Islet of Langerhans (tissue), 1 donor: Measurements from ENCODE around the gene H6PD.

Experiments
- FAIRE-seq: peaks from one replicate; lab custom pipeline; 2011; peaks lifted over from hg19 to GRCh38; lab: Jason Lieb, UNC

Gene H6PD

GRCh38 chr1:9317591-9318417 lies 83.2 kb downstream of the H6PD start:
- no peak for FAIRE-seq

DNA sequence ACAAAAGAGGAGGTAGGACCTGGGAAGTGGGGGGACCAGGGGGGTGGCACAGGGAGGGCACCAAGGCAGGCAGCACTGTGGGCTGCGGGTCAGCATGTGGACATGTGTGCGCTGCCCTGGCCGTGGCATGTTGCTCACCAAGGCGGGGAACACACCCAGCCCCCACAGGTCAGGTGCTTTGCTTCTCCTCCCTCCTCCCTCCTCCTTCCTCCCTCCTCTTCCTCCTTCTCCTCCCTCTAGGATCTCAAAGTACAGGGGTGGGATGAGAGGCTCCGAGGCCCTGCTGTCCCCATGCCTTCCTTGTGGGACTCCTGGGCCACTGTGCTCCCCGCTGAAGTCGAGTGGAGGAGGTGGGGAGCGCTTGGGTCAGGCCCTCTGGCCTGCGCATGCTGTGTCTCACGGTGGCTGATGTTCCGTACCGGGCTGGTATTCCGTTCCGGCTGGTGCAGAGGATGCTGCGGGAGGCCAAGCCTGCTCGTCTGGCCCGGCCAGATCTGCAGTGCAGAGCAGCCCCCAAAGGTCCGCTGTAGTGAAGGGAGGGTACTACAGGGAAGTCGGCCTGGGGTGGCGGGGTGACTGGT lies 84.7 kb downstream of the H6PD start:
- FAIRE-seq: no peak

DNA sequence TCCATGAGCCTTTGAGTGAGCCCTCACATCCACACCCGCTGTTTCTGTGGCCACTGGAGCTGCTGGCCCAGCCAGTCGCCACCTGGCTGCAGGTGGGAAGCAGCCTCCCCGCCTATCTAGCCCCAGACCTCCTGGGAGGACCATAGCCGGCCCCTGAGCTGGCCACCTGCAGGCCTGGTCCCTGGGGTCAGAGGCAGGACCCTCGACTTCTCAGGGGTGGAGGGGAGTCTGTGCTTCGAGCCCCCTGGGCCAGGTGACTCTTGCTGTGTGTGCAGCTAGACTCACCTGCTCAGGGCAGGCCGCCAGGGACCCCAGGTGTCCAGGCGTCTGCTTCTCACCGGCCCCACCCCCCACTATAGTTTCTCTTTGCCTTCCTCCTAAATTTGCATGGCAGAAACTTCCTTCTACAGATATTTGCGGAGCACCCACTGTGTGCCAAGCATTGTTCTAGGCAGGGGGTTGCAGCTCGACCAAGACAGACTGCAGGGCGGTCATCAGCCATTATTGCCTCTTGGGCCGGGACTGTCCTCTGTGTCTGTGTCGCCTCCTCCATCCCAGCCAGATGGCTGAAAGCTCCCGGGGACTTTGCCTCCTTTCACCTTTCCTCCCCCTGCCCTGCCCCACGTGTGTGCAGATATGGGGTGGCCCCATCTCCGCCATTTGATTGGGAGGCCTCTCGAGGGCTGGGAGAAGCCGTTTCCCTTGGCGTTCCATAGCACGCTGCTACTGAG lies 85.4 kb downstream of the H6PD start:
- no peak for FAIRE-seq
